ENCODE data around the gene PPM1B. TPM values are rescaled to one million over a fixed set of nuclear protein-coding genes. Genes with fewer than 3 reads are reported as not detected.

PPM1B gene
- total and polyA plus RNA-seq, 9 of the 15 experiments (the other 6 are each of a cell fraction or from before 2014, with no cell fraction given) = 8.9 to 44.0 (median 28.6) TPM

- POLR2A ChIA-PET = interaction anchor here (0.6 kb wide), 1 partner anchor 39 kb away, joined by 3 read pairs; no protein-coding TSS in a partner anchor
- H3K4me3 ChIP-seq = no peak overlapping the region
- BruUV-seq (replicated peaks) = no TSS peak
- H3K27ac ChIP-seq (ENCODE audit: extremely low read depth, low read depth, low read length) = no peak overlapping the region
- ATAC-seq = no peak
- H2AFZ ChIP-seq (ENCODE audit: low read depth, low read length) = no peak overlapping the region
- no peaks in the 10 kb centered on the region for H4K20me1 ChIP-seq (replicated peaks; ENCODE audit: control insufficient read depth, insufficient read depth, low read length)
- peaks cover 2% of the 10 kb centered on the region; the same call in 1 of the 2 replicates for H3K9me3 ChIP-seq (replicated peaks; ENCODE audit: control insufficient read depth, insufficient read depth, low read depth, low read length)
- peaks cover 0 to 2% of the 10 kb centered on the region in 2 experiments; a peak in 1 of 5 replicates for H3K4me1 ChIP-seq (replicated peaks in 1 of 2; ENCODE audit: control insufficient read depth in 2 of 2, insufficient read depth in 2 of 2, low read length in 2 of 2)
- H3K27me3 ChIP-seq (ENCODE audit: control insufficient read depth in 2 of 2, insufficient read depth in 2 of 2, low read length in 2 of 2) = peaks cover 0 to 2% of the 10 kb centered on the region in 2 experiments; a peak in 1 of 5 replicates
- TF ChIP-seq CTBP1 (IDR thresholded peaks at IDR 0.05; ENCODE audit: borderline replicate concordance) = peak; percentile 25; the same call in 1 of the 2 replicates
- TF ChIP-seq ZBTB40 (IDR thresholded peaks at IDR 0.05) = no peak
- TF ChIP-seq ZBTB40 (CRISPR knock-in tag; IDR thresholded peaks at IDR 0.05) = no peak
- 2% methylated on average over 3 of the region's 3 CpGs for WGBS (ENCODE audit: insufficient coverage, low coverage, missing lambda C conversion rate)
- intact Hi-C loops (cut with micrococcal nuclease) = no loop called here
- H3K79me2 ChIP-seq (ENCODE audit: control insufficient read depth, insufficient read depth, low read length) = no peaks in the 10 kb centered on the region
- no peak for DNase-seq (ENCODE audit: extremely low read depth in 1 of 4, low spot score in 3 of 4)
- in situ Hi-C loops (cut with MboI) = no loop called here
- H3K9ac ChIP-seq (ENCODE audit: insufficient read depth in 1 of 2, low read depth in 2 of 2, low read length in 2 of 2) = no peak overlapping the region
- no peaks in the 10 kb centered on the region for H3K9me1 ChIP-seq (ENCODE audit: control insufficient read depth, insufficient read depth, low read length)
- CTCF ChIA-PET (ENCODE audit: low intra/inter-chr PET ratio) = no interaction called here
- H3K36me3 ChIP-seq (ENCODE audit: control insufficient read depth, insufficient read depth, low read length) = no peaks in the 10 kb centered on the region
- no peak overlapping the region for H3K4me2 ChIP-seq (ENCODE audit: insufficient read depth, low read length)
- FAIRE-seq = no peak
Measured at GRCh38 chr2:44136252-44136651, 32.4 kb upstream of the PPM1B start.

Measured in K562 (cell line).